DOHH2 (cell line): ENCODE results near the gene ANLN.

ENCODE experiments used
- CTCF ChIP-seq: fragments of 200-600 bp; sonication (generic); IDR thresholded peaks from one replicate; pipeline ENCODE4 v1.5.1; 2014; ENCODE audit warnings: antibody characterized with exemption, mild to moderate bottlenecking, low read depth, low read length; ENCODE audit not compliant: poor library complexity, severe bottlenecking
- EZH2phosphoT487 ChIP-seq: fragments of 200-600 bp; sonication (generic); IDR thresholded peaks from 2 replicates; pipeline ENCODE4 v1.6.1; 2017; ENCODE audit warnings: borderline replicate concordance, mild to moderate bottlenecking, antibody characterized with exemption, low read length, moderate library complexity, mixed read lengths

DNA sequence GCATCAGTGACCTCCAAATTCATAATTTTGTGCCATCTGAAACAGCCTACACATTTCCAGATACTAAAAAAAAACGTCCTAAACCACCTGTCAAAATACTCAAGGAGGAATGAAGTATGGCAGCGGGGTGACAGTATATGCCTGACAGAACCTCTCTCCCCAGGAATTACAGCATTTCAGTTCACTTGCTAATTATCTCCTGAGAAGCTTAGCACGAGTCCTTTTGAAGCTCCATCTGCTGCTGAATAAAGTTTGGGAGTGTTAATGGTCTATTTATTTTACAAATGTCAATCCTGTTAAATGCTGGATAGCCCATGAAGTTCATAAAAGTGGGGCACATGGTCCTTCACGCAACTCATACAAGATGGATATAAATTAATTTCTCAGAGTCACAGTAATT, 29.4 kb upstream of the ANLN start:
- TF ChIP-seq CTCF (no peak), EZH2phosphoT487 (no peak)
